Measurements from ENCODE around the gene ZNF511.

The ZNF511 gene

DNA sequence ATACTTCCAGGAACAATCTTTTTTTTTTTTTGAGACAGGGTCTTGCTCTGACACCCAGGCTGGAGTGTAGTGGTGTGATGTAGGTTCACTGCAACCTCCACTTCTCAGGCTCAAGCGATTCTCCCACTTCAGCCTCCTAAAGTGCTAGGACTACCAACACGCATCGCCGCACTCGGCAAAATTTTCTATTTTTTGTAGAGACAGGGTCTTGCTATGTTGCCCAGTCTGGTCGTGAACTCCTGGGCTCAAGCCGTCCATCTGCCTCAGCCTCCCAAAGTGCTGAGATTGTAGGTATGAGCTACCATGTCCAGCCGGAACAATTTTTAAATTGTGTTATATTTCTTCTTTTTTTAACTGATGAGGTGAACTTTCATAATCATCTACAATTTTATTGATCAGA lies 2.1 kb downstream of the ZNF511 start:
- TF ChIP-seq EZH2 (optimal IDR thresholded peaks at IDR 0.05; ENCODE audit: low read depth, low read length) (no peak), EZH2phosphoT487 (IDR thresholded peaks at IDR 0.05; ENCODE audit: low read length) (no peak)
- TF ChIP-seq, protein P1, sequence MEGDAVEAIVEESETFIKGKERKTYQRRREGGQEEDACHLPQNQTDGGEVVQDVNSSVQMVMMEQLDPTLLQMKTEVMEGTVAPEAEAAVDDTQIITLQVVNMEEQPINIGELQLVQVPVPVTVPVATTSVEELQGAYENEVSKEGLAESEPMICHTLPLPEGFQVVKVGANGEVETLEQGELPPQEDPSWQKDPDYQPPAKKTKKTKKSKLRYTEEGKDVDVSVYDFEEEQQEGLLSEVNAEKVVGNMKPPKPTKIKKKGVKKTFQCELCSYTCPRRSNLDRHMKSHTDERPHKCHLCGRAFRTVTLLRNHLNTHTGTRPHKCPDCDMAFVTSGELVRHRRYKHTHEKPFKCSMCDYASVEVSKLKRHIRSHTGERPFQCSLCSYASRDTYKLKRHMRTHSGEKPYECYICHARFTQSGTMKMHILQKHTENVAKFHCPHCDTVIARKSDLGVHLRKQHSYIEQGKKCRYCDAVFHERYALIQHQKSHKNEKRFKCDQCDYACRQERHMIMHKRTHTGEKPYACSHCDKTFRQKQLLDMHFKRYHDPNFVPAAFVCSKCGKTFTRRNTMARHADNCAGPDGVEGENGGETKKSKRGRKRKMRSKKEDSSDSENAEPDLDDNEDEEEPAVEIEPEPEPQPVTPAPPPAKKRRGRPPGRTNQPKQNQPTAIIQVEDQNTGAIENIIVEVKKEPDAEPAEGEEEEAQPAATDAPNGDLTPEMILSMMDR (IDR thresholded peaks at IDR 0.05; ENCODE audit: low read length) = no peak
- Histone ChIP-seq H2AFZ (ENCODE audit: low read length) (no peak overlapping the region), H4K20me1 (ENCODE audit: insufficient read depth, low read length) (no peaks in the 10 kb centered on the region), H3K4me3 (ENCODE audit: low read length) (no peak overlapping the region), H3F3A (ENCODE audit: insufficient read depth, low read length) (peaks cover 6% of the 10 kb centered on the region; the same call in 1 of the 2 replicates), H3K9me2 (replicated peaks; ENCODE audit: insufficient read depth, low read length) (no peaks in the 10 kb centered on the region), H3K36me3 (replicated peaks; ENCODE audit: insufficient read depth, low read length) (no peaks in the 10 kb centered on the region), H3K27ac (ENCODE audit: low read length) (no peak overlapping the region), H3K79me2 (ENCODE audit: low read length) (peaks cover 27% of the 10 kb centered on the region), H3K27me3 (replicated peaks; ENCODE audit: insufficient read depth, low read length) (no peaks in the 10 kb centered on the region), H3K4me2 (ENCODE audit: low read depth, low read length) (no peak overlapping the region), H3K4me1 (ENCODE audit: low read length) (peaks cover 10% of the 10 kb centered on the region), H3K9ac (ENCODE audit: low read length) (no peak overlapping the region), H3K9me3 (replicated peaks; ENCODE audit: insufficient read depth, low read length) (no peaks in the 10 kb centered on the region)
- no peak for DNase-seq

DNA sequence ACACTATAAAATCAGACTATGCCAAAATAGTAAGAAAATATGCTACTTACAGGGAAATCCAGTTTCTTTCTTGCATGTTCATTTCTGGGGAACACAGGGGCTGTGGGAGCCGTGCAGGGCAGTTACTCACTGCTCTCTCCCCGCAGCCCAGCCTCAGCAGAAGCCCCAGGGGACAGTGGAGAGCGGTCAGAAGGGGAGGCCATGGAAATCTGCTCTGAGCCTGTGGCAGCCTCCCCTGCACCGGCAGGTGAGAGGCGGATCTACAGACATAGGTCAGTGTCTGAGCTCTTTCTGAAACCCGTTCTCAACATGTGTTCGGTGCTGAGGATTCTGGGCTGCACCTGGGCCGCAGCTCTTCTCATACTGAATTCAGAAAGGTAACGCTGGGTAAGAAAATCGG lies 2.9 kb downstream of the ZNF511 start:
- no peaks in the 10 kb centered on the region for H3K9me3 ChIP-seq (replicated peaks; ENCODE audit: insufficient read depth, low read length)
- no peak overlapping the region for H3K9ac ChIP-seq (ENCODE audit: low read length)
- DNase-seq = no peak
- H4K20me1 ChIP-seq (ENCODE audit: insufficient read depth, low read length) = no peaks in the 10 kb centered on the region
- no peak overlapping the region for H3K4me2 ChIP-seq (ENCODE audit: low read depth, low read length)
- peaks cover 21% of the 10 kb centered on the region for H3K79me2 ChIP-seq (ENCODE audit: low read length)
- no peaks in the 10 kb centered on the region for H3K27me3 ChIP-seq (replicated peaks; ENCODE audit: insufficient read depth, low read length)
- H3K4me3 ChIP-seq (ENCODE audit: low read length) = no peak overlapping the region
- no peaks in the 10 kb centered on the region for H3K36me3 ChIP-seq (replicated peaks; ENCODE audit: insufficient read depth, low read length)
- H3K27ac ChIP-seq (ENCODE audit: low read length) = no peak overlapping the region
- H3F3A ChIP-seq (ENCODE audit: insufficient read depth, low read length) = peaks cover 6% of the 10 kb centered on the region; the same call in 1 of the 2 replicates
- TF ChIP-seq, protein P1 (IDR thresholded peaks at IDR 0.05; ENCODE audit: low read length) = no peak
- TF ChIP-seq EZH2phosphoT487 (IDR thresholded peaks at IDR 0.05; ENCODE audit: low read length) = no peak
- no peak for TF ChIP-seq EZH2 (optimal IDR thresholded peaks at IDR 0.05; ENCODE audit: low read depth, low read length)
- no peaks in the 10 kb centered on the region for H3K9me2 ChIP-seq (replicated peaks; ENCODE audit: insufficient read depth, low read length)
- H3K4me1 ChIP-seq (ENCODE audit: low read length) = peaks cover 10% of the 10 kb centered on the region
- no peak overlapping the region for H2AFZ ChIP-seq (ENCODE audit: low read length)

DNA sequence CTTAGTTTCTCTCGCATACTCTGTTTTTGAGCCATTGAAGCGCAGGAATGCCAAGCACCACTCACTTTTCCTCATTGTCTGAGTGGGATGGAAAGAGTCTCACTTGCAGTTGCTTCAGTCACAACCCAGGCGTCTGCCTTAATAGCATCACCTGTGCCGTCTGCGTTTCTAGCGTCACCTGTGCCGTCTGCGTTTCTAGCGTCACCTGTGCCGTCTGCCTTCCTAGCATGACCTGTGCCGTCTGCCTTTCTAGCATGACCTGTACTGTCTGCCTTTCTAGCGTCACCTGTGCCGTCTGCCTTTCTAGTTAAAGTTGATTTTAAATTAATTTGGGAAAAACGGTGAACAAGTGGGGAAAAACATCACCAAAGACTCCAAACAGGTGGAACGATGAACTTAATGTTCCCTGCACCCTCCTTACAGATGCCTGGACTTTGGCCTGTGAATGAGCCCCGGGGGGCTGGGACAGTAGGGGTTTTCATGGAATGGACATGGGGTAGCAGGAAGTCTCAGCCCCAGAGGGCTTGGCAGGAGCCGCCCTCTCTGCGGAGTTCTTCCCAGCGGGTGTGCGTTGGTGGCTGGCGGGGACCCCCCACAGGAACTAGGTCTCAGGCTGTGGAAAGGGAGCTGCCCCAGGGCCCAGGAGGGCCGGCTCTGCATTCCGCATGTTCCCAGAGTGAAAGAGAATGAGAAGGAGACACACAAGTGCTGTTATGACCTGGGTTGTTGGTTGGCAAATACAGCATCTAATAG lies 3.5 kb downstream of the ZNF511 start:
- Histone ChIP-seq H3K9me2 (replicated peaks; ENCODE audit: insufficient read depth, low read length) (no peaks in the 10 kb centered on the region), H3K4me1 (ENCODE audit: low read length) (peaks cover 6% of the 10 kb centered on the region)

More for the DNA sequence above, 3.5 kb downstream of the ZNF511 start:
- no peak overlapping the region for H3K9ac ChIP-seq (ENCODE audit: low read length)
- no peaks in the 10 kb centered on the region for H3K27me3 ChIP-seq (replicated peaks; ENCODE audit: insufficient read depth, low read length)
- no peak for TF ChIP-seq EZH2phosphoT487 (IDR thresholded peaks at IDR 0.05; ENCODE audit: low read length)
- TF ChIP-seq, protein P1 (IDR thresholded peaks at IDR 0.05; ENCODE audit: low read length) = no peak
- TF ChIP-seq EZH2 (optimal IDR thresholded peaks at IDR 0.05; ENCODE audit: low read depth, low read length) = no peak
- peaks cover 6% of the 10 kb centered on the region; the same call in 1 of the 2 replicates for H3F3A ChIP-seq (ENCODE audit: insufficient read depth, low read length)
- no peaks in the 10 kb centered on the region for H4K20me1 ChIP-seq (ENCODE audit: insufficient read depth, low read length)
- no peak overlapping the region for H3K27ac ChIP-seq (ENCODE audit: low read length)
- no peaks in the 10 kb centered on the region for H3K9me3 ChIP-seq (replicated peaks; ENCODE audit: insufficient read depth, low read length)
- no peak overlapping the region for H3K4me3 ChIP-seq (ENCODE audit: low read length)
- no peak for DNase-seq
- H3K4me2 ChIP-seq (ENCODE audit: low read depth, low read length) = no peak overlapping the region
- no peak overlapping the region for H2AFZ ChIP-seq (ENCODE audit: low read length)
- no peaks in the 10 kb centered on the region for H3K36me3 ChIP-seq (replicated peaks; ENCODE audit: insufficient read depth, low read length)
- H3K79me2 ChIP-seq (ENCODE audit: low read length) = peaks cover 15% of the 10 kb centered on the region
